Measurements from ENCODE around the gene CTSO. TPM values are rescaled to one million over a fixed set of nuclear protein-coding genes. Genes with fewer than 3 reads are reported as not detected.

CTSO gene
- 4.8 and 5.0 TPM in 2 replicates for total RNA-seq (2021)
- Bru-seq, nascent RNA: percentile 48 among the genes with signal in this experiment
- BruChase-seq, experiment 1, labeled RNA remaining after a 2-hour chase: percentile 52 among the genes with signal in this experiment
- percentile 63 among the genes with signal in this experiment for BruChase-seq, experiment 2, labeled RNA remaining after a 6-hour chase
- long read RNA-seq, transcript CTSO-201 (8 exons, 2,954 nt): major isoform, 15 of 21 reads
- long read RNA-seq, partial matches to known transcripts: 5 of 21 reads
- long read RNA-seq, other reads (novel, unspliced or antisense): 1 of 21 reads

- POLR2A ChIA-PET (ENCODE audit: unreplicated experiment): interaction anchor here (0.5 to 0.7 kb wide), 3 partner anchors 225 to 550 kb away, joined by 3 to 4 read pairs (median 4); no protein-coding TSS in a partner anchor
Measured at GRCh38 chr4:155953151-155954117, at the start of gene CTSO. TSS of gene CTSO (minus strand) at chr4:155953866. CDS start at chr4:155953847, 19 bp downstream.

GRCh38 chr4:156000491-156000890 lies 46.8 kb upstream of the CTSO start:
- TF ChIP-seq EZH2 (IDR thresholded peaks at IDR 0.05; ENCODE audit: low read depth) (no peak), CTCF (conservative IDR thresholded peaks at IDR 0.05) (no peak)
- Histone ChIP-seq H3K79me2 (ENCODE audit: low read depth) (no peaks in the 10 kb centered on the region), H3K27ac (no peak overlapping the region), H3K27me3 (ENCODE audit: insufficient read depth, low read depth) (no peaks in the 10 kb centered on the region), H3K4me3 (no peak overlapping the region), H4K20me1 (ENCODE audit: insufficient read depth) (no peaks in the 10 kb centered on the region), H3K4me1 (replicated peaks; ENCODE audit: insufficient read depth) (no peaks in the 10 kb centered on the region), H3K9me2 (ENCODE audit: insufficient read depth) (no peaks in the 10 kb centered on the region), H3K4me2 (no peak overlapping the region), H3K9me3 (ENCODE audit: insufficient read depth, low read depth) (no peaks in the 10 kb centered on the region), H2AFZ (no peak overlapping the region), H3K36me3 (ENCODE audit: low read depth) (no peaks in the 10 kb centered on the region), H3F3A (ENCODE audit: insufficient read depth, low read depth) (no peaks in the 10 kb centered on the region)
- DNase-seq: no peak
- POLR2A ChIA-PET (ENCODE audit: unreplicated experiment): interaction anchor here (0.6 kb wide), 1 partner anchor 12 kb away, joined by 4 read pairs; no protein-coding TSS in a partner anchor
- CTCF ChIA-PET: no interaction called here
- no TSS peak for BruUV-seq (replicated peaks)
- intact Hi-C loops (cut with micrococcal nuclease; ENCODE audit: unreplicated experiment): no loop called here

More at GRCh38 chr4:155953151-155954117, at the start of gene CTSO:
- Histone ChIP-seq H3K27me3 (ENCODE audit: insufficient read depth, low read depth) (no peaks in the 10 kb centered on the region), H3K4me3 (peak within 1 kb of the TSS; percentile 75), H3K9me2 (ENCODE audit: insufficient read depth) (no peaks in the 10 kb centered on the region), H3F3A (ENCODE audit: insufficient read depth, low read depth) (peaks cover 4% of the 10 kb centered on the region; the same call in 1 of the 2 replicates), H3K9me3 (ENCODE audit: insufficient read depth, low read depth) (no peaks in the 10 kb centered on the region), H3K27ac (peak within 1 kb of the TSS; percentile 55), H3K4me2 (peak within 1 kb of the TSS; percentile 80), H3K79me2 (ENCODE audit: low read depth) (no peaks in the 10 kb centered on the region), H3K36me3 (ENCODE audit: low read depth) (no peaks in the 10 kb centered on the region), H4K20me1 (ENCODE audit: insufficient read depth) (no peaks in the 10 kb centered on the region), H2AFZ (peak within 1 kb of the TSS; percentile 98), H3K4me1 (replicated peaks; ENCODE audit: insufficient read depth) (no peaks in the 10 kb centered on the region)
- CTCF ChIA-PET: interaction anchor here (0.6 to 1.2 kb wide), 8 partner anchors 9 to 1018 kb away, joined by 3 to 5 read pairs (median 3); no protein-coding TSS in a partner anchor
- BruUV-seq (replicated peaks): TSS peak; percentile 91
- TF ChIP-seq EZH2 (IDR thresholded peaks at IDR 0.05; ENCODE audit: low read depth) (no peak), CTCF (conservative IDR thresholded peaks at IDR 0.05) (peak; percentile 71)
- DNase-seq: peak; percentile 44 to 63
- intact Hi-C loops (cut with micrococcal nuclease; ENCODE audit: unreplicated experiment): loop anchor here (1.0 to 10.0 kb wide), 5 partner anchors 144 to 1149 kb away; partner anchors contain the start of gene PDGFC

GRCh38 chr4:155999725-156000124 lies 46.1 kb upstream of the CTSO start:
- Histone ChIP-seq H3F3A (ENCODE audit: insufficient read depth, low read depth) (no peaks in the 10 kb centered on the region), H3K4me2 (no peak overlapping the region), H2AFZ (no peak overlapping the region), H3K4me1 (replicated peaks; ENCODE audit: insufficient read depth) (no peaks in the 10 kb centered on the region), H3K79me2 (ENCODE audit: low read depth) (no peaks in the 10 kb centered on the region), H3K36me3 (ENCODE audit: low read depth) (no peaks in the 10 kb centered on the region), H3K27me3 (ENCODE audit: insufficient read depth, low read depth) (no peaks in the 10 kb centered on the region), H3K27ac (no peak overlapping the region), H3K9me2 (ENCODE audit: insufficient read depth) (no peaks in the 10 kb centered on the region), H4K20me1 (ENCODE audit: insufficient read depth) (no peaks in the 10 kb centered on the region), H3K9me3 (ENCODE audit: insufficient read depth, low read depth) (no peaks in the 10 kb centered on the region), H3K4me3 (no peak overlapping the region)
- no peak for DNase-seq
- POLR2A ChIA-PET (ENCODE audit: unreplicated experiment): interaction anchor here (0.6 kb wide), 1 partner anchor 13 kb away, joined by 4 read pairs; no protein-coding TSS in a partner anchor
- no peak for TF ChIP-seq EZH2 (IDR thresholded peaks at IDR 0.05; ENCODE audit: low read depth)
- intact Hi-C loops (cut with micrococcal nuclease; ENCODE audit: unreplicated experiment): no loop called here
- CTCF ChIA-PET: no interaction called here
- BruUV-seq (replicated peaks): no TSS peak

Measured in PC-9 (cell line).